Stomach (tissue), 4 donors: ENCODE data around the gene THOP1.

Source experiments
- CTCF ChIP-seq, 7 experiments: fragments of 450-650 bp in 4 of 7; fragments of 200-600 bp in 3 of 7; sonication (generic) in 3 of 7; IDR thresholded peaks; one replicate each; pipeline ENCODE4 v1.5.1; 2016 to 2019; ENCODE audit warnings: antibody characterized with exemption in 7 of 7, control low read depth in 2 of 7, mild to moderate bottlenecking in 1 of 7
- EP300 ChIP-seq: sonication (generic); formaldehyde crosslinking; IDR thresholded peaks from one replicate; pipeline ENCODE4 v1.6.1; 2017; ENCODE audit warnings: antibody characterized with exemption
- POLR2A ChIP-seq, 4 donors: fragments of 450-650 bp; IDR thresholded peaks; one replicate each; pipeline ENCODE4 v1.6.1; 2016; ENCODE audit warnings: antibody characterized with exemption in 4 of 4, control low read depth in 2 of 4, mild to moderate bottlenecking in 1 of 4, moderate library complexity in 1 of 4
- POLR2AphosphoS5 ChIP-seq, 3 donors: sonication (generic); formaldehyde crosslinking; IDR thresholded peaks; one replicate each; pipeline ENCODE4 v1.6.1; 2016; ENCODE audit warnings: antibody characterized with exemption in 3 of 3

- TF ChIP-seq CTCF (IDR thresholded peaks at IDR 0.05) (no peak), EP300 (no peak), POLR2A (IDR thresholded peaks at IDR 0.05) (no peak), POLR2AphosphoS5 (IDR thresholded peaks at IDR 0.05) (no peak)
Measured at GRCh38 chr19:2823646-2824045, 38.3 kb downstream of the THOP1 start.
